Breast epithelium (tissue), 3 donors: ENCODE data around the gene CXorf38.

Experiments
- CTCF ChIP-seq, 3 donors: fragments of 450-650 bp; IDR thresholded peaks; one replicate each; pipeline ENCODE4 v1.5.1; 2016 to 2017; ENCODE audit warnings: antibody characterized with exemption in 3 of 3, mild to moderate bottlenecking in 3 of 3, moderate library complexity in 3 of 3
- POLR2AphosphoS5 ChIP-seq, 3 donors: sonication (generic); formaldehyde crosslinking; IDR thresholded peaks; one replicate each; pipeline ENCODE4 v1.6.1; 2017; ENCODE audit warnings: antibody characterized with exemption in 3 of 3

- TF ChIP-seq CTCF (IDR thresholded peaks at IDR 0.05) (no peak), POLR2AphosphoS5 (IDR thresholded peaks at IDR 0.05) (no peak)
Observed at GRCh38 chrX:40694802-40695201, 47.4 kb upstream of the CXorf38 start.
